ENCODE measurements around the gene CARMIL1.

CARMIL1 gene

GRCh38 chr6:25352285-25352684 lies 73.1 kb downstream of the CARMIL1 start:
- H3K36me3 ChIP-seq (ENCODE audit: insufficient read depth, low read length) = no peaks in the 10 kb centered on the region
- WGBS = 100% methylated on average over 2 of the region's 2 CpGs
- no peak overlapping the region for H3K4me3 ChIP-seq (ENCODE audit: low read length)
- H3K9ac ChIP-seq (ENCODE audit: low read depth, low read length) = no peak overlapping the region
- H3K9me3 ChIP-seq (ENCODE audit: insufficient read depth, low read depth, low read length) = no peaks in the 10 kb centered on the region
- no peaks in the 10 kb centered on the region for H3K27me3 ChIP-seq (ENCODE audit: insufficient read depth, low read length)
- no peaks in the 10 kb centered on the region; the same call in 1 of the 2 replicates for H3K4me1 ChIP-seq (ENCODE audit: insufficient read depth, low read length)
- no peak overlapping the region for H3K27ac ChIP-seq (ENCODE audit: low read depth, low read length)

GRCh38 chr6:25354078-25354932 lies 75.1 kb downstream of the CARMIL1 start:
- 93% methylated on average over 4 of the region's 5 CpGs for WGBS
- H3K27ac ChIP-seq (ENCODE audit: low read depth, low read length) = no peak overlapping the region

GRCh38 chr6:25359191-25359861 lies 80.2 kb downstream of the CARMIL1 start:
- Histone ChIP-seq H3K4me1 (ENCODE audit: insufficient read depth, low read length) (peaks cover 18% of the 10 kb centered on the region), H3K27me3 (ENCODE audit: insufficient read depth, low read length) (no peaks in the 10 kb centered on the region), H3K4me3 (ENCODE audit: low read length) (no peak overlapping the region), H3K36me3 (ENCODE audit: insufficient read depth, low read length) (no peaks in the 10 kb centered on the region), H3K9me3 (ENCODE audit: insufficient read depth, low read depth, low read length) (no peaks in the 10 kb centered on the region), H3K27ac (ENCODE audit: low read depth, low read length) (no peak overlapping the region), H3K9ac (ENCODE audit: low read depth, low read length) (no peak overlapping the region)
- 79% methylated on average over 6 of the region's 6 CpGs for WGBS

More at GRCh38 chr6:25354078-25354932, 75.1 kb downstream of the CARMIL1 start:
- H3K9ac ChIP-seq (ENCODE audit: low read depth, low read length) = no peak overlapping the region
- no peaks in the 10 kb centered on the region for H3K36me3 ChIP-seq (ENCODE audit: insufficient read depth, low read length)
- H3K27me3 ChIP-seq (ENCODE audit: insufficient read depth, low read length) = no peaks in the 10 kb centered on the region
- H3K9me3 ChIP-seq (ENCODE audit: insufficient read depth, low read depth, low read length) = no peaks in the 10 kb centered on the region
- H3K4me1 ChIP-seq (ENCODE audit: insufficient read depth, low read length) = peaks cover 6% of the 10 kb centered on the region
- no peak overlapping the region for H3K4me3 ChIP-seq (ENCODE audit: low read length)

GRCh38 chr6:25359891-25360290 lies 80.7 kb downstream of the CARMIL1 start:
- H3K27ac ChIP-seq (ENCODE audit: low read depth, low read length) = no peak overlapping the region
- no peaks in the 10 kb centered on the region for H3K9me3 ChIP-seq (ENCODE audit: insufficient read depth, low read depth, low read length)
- H3K27me3 ChIP-seq (ENCODE audit: insufficient read depth, low read length) = no peaks in the 10 kb centered on the region
- H3K36me3 ChIP-seq (ENCODE audit: insufficient read depth, low read length) = no peaks in the 10 kb centered on the region
- WGBS = 100% methylated on average over 1 of the region's 2 CpGs
- no peak overlapping the region for H3K4me3 ChIP-seq (ENCODE audit: low read length)
- H3K9ac ChIP-seq (ENCODE audit: low read depth, low read length) = no peak overlapping the region
- H3K4me1 ChIP-seq (ENCODE audit: insufficient read depth, low read length) = peaks cover 18% of the 10 kb centered on the region

GRCh38 chr6:25360621-25361020 lies 81.4 kb downstream of the CARMIL1 start:
- Histone ChIP-seq H3K9ac (ENCODE audit: low read depth, low read length) (no peak overlapping the region), H3K36me3 (ENCODE audit: insufficient read depth, low read length) (no peaks in the 10 kb centered on the region), H3K27me3 (ENCODE audit: insufficient read depth, low read length) (no peaks in the 10 kb centered on the region), H3K4me3 (ENCODE audit: low read length) (no peak overlapping the region), H3K9me3 (ENCODE audit: insufficient read depth, low read depth, low read length) (no peaks in the 10 kb centered on the region), H3K4me1 (ENCODE audit: insufficient read depth, low read length) (peaks cover 18% of the 10 kb centered on the region), H3K27ac (ENCODE audit: low read depth, low read length) (no peak overlapping the region)
- 67% methylated on average over 1 of the region's 1 CpG for WGBS

GRCh38 chr6:25363427-25363826 lies 84.3 kb downstream of the CARMIL1 start:
- Histone ChIP-seq H3K36me3 (ENCODE audit: insufficient read depth, low read length) (no peaks in the 10 kb centered on the region), H3K4me3 (ENCODE audit: low read length) (no peak overlapping the region), H3K27me3 (ENCODE audit: insufficient read depth, low read length) (no peaks in the 10 kb centered on the region), H3K27ac (ENCODE audit: low read depth, low read length) (no peak overlapping the region), H3K4me1 (ENCODE audit: insufficient read depth, low read length) (peaks cover 28% of the 10 kb centered on the region), H3K9me3 (ENCODE audit: insufficient read depth, low read depth, low read length) (no peaks in the 10 kb centered on the region), H3K9ac (ENCODE audit: low read depth, low read length) (no peak overlapping the region)
- WGBS = 92% methylated on average over 2 of the region's 2 CpGs

GRCh38 chr6:25365154-25365553 lies 86.0 kb downstream of the CARMIL1 start:
- Histone ChIP-seq H3K4me3 (ENCODE audit: low read length) (no peak overlapping the region), H3K27ac (ENCODE audit: low read depth, low read length) (no peak overlapping the region), H3K36me3 (ENCODE audit: insufficient read depth, low read length) (no peaks in the 10 kb centered on the region), H3K4me1 (ENCODE audit: insufficient read depth, low read length) (peaks cover 31% of the 10 kb centered on the region), H3K9ac (ENCODE audit: low read depth, low read length) (no peak overlapping the region), H3K27me3 (ENCODE audit: insufficient read depth, low read length) (no peaks in the 10 kb centered on the region), H3K9me3 (ENCODE audit: insufficient read depth, low read depth, low read length) (no peaks in the 10 kb centered on the region)
- WGBS = 95% methylated on average over 5 of the region's 5 CpGs

GRCh38 chr6:25366903-25367545 lies 87.8 kb downstream of the CARMIL1 start:
- Histone ChIP-seq H3K4me3 (ENCODE audit: low read length) (no peak overlapping the region), H3K36me3 (ENCODE audit: insufficient read depth, low read length) (no peaks in the 10 kb centered on the region), H3K4me1 (ENCODE audit: insufficient read depth, low read length) (peaks cover 41% of the 10 kb centered on the region), H3K9me3 (ENCODE audit: insufficient read depth, low read depth, low read length) (no peaks in the 10 kb centered on the region), H3K27ac (ENCODE audit: low read depth, low read length) (no peak overlapping the region), H3K27me3 (ENCODE audit: insufficient read depth, low read length) (no peaks in the 10 kb centered on the region), H3K9ac (ENCODE audit: low read depth, low read length) (no peak overlapping the region)
- WGBS = 88% methylated on average over 1 of the region's 1 CpG

- H3K4me3 ChIP-seq (ENCODE audit: low read length) = no peak overlapping the region
- peak overlapping the region; percentile 31 for H3K27ac ChIP-seq (ENCODE audit: low read depth, low read length)
- H3K9ac ChIP-seq (ENCODE audit: low read depth, low read length) = 0 out of 2 replicates have a peak overlapping the region, but pooled peaks have one; percentile 13
- H3K4me1 ChIP-seq (ENCODE audit: insufficient read depth, low read length) = peaks cover 41% of the 10 kb centered on the region
- H3K9me3 ChIP-seq (ENCODE audit: insufficient read depth, low read depth, low read length) = no peaks in the 10 kb centered on the region
- no peaks in the 10 kb centered on the region for H3K36me3 ChIP-seq (ENCODE audit: insufficient read depth, low read length)
- no peaks in the 10 kb centered on the region for H3K27me3 ChIP-seq (ENCODE audit: insufficient read depth, low read length)
- WGBS = 94% methylated on average over 6 of the region's 6 CpGs
Observed at GRCh38 chr6:25369036-25369432, 89.9 kb downstream of the CARMIL1 start.

- H3K27ac ChIP-seq (ENCODE audit: low read depth, low read length) = peak overlapping the region; percentile 31
- no peak overlapping the region for H3K4me3 ChIP-seq (ENCODE audit: low read length)
- no peaks in the 10 kb centered on the region for H3K9me3 ChIP-seq (ENCODE audit: insufficient read depth, low read depth, low read length)
- no peaks in the 10 kb centered on the region for H3K27me3 ChIP-seq (ENCODE audit: insufficient read depth, low read length)
- 80% methylated on average over 10 of the region's 10 CpGs for WGBS
- H3K36me3 ChIP-seq (ENCODE audit: insufficient read depth, low read length) = no peaks in the 10 kb centered on the region
- H3K9ac ChIP-seq (ENCODE audit: low read depth, low read length) = 0 out of 2 replicates have a peak overlapping the region, but pooled peaks have one; percentile 13
- H3K4me1 ChIP-seq (ENCODE audit: insufficient read depth, low read length) = peaks cover 41% of the 10 kb centered on the region
Observed at GRCh38 chr6:25369433-25370177, 90.4 kb downstream of the CARMIL1 start.
